Mesodermal cell (in vitro differentiated cells): ENCODE data around the gene PCED1B.
A peak's percentile ranks its signal among the peaks of the same experiment; 100 is the strongest.

Experiments
- H3K27ac ChIP-seq: 2 replicates; pipeline ENCODE4 v1.7.0; 2013; ENCODE audit warnings: mild to moderate bottlenecking, low read depth, low read length, moderate library complexity; ENCODE audit not compliant: severe bottlenecking
- H3K36me3 ChIP-seq: 2 replicates; pipeline ENCODE4 v1.7.1; 2013; ENCODE audit warnings: mild to moderate bottlenecking, low read length, moderate library complexity; ENCODE audit not compliant: control insufficient read depth, insufficient read depth
- H3K4me1 ChIP-seq: one replicate; pipeline ENCODE4 v1.7.1; 2013; ENCODE audit warnings: mild to moderate bottlenecking, low read length; ENCODE audit not compliant: insufficient read depth, control insufficient read depth, poor library complexity, severe bottlenecking
- H3K4me3 ChIP-seq: 2 replicates; pipeline ENCODE4 v1.7.0; 2013; ENCODE audit warnings: low read length, control low read depth, mild to moderate bottlenecking; ENCODE audit not compliant: insufficient read depth, poor library complexity, severe bottlenecking; ENCODE audit errors: extremely low read depth
- H3K9me3 ChIP-seq: 2 replicates; pipeline ENCODE4 v1.7.1; 2013; ENCODE audit warnings: mild to moderate bottlenecking, low read length, moderate library complexity; ENCODE audit not compliant: control insufficient read depth
- WGBS, 2 experiments: methylation state at CpG; one replicate each; pipeline ENCODE4 v1.1.5; 2013; ENCODE audit warnings: missing lambda C conversion rate in 2 of 2; ENCODE audit not compliant: insufficient coverage in 2 of 2; 5-methylcytosine and 5-hydroxymethylcytosine counted together

PCED1B gene

GRCh38 chr12:47149146-47149545 lies 69.7 kb downstream of the PCED1B start:
- H3K4me3 ChIP-seq: no peak overlapping the region
- WGBS, 2 experiments: 42 to 100% methylated on average over 1 to 2 of the region's 3 CpGs
- no peaks in the 10 kb centered on the region for H3K36me3 ChIP-seq
- no peaks in the 10 kb centered on the region for H3K4me1 ChIP-seq
- no peak overlapping the region for H3K27ac ChIP-seq
- H3K9me3 ChIP-seq: no peaks in the 10 kb centered on the region

GRCh38 chr12:47152095-47152494 lies 72.7 kb downstream of the PCED1B start:
- Histone ChIP-seq H3K27ac (no peak overlapping the region), H3K4me3 (no peak overlapping the region), H3K36me3 (no peaks in the 10 kb centered on the region), H3K9me3 (no peaks in the 10 kb centered on the region), H3K4me1 (no peaks in the 10 kb centered on the region)
- no CpG with 5 or more reads among the region's 1 CpG for WGBS, 2 experiments

GRCh38 chr12:47155457-47156166 lies 76.2 kb downstream of the PCED1B start:
- no peak overlapping the region for H3K4me3 ChIP-seq
- H3K36me3 ChIP-seq: no peaks in the 10 kb centered on the region
- WGBS, 2 experiments: 100% methylated on average over 1 of the region's 3 CpGs; no CpG with 5 or more reads in 1 of the 2 experiments
- no peaks in the 10 kb centered on the region for H3K9me3 ChIP-seq
- no peaks in the 10 kb centered on the region for H3K4me1 ChIP-seq
- peak overlapping the region; percentile 55 for H3K27ac ChIP-seq

GRCh38 chr12:47156167-47156736 lies 76.8 kb downstream of the PCED1B start:
- H3K36me3 ChIP-seq: no peaks in the 10 kb centered on the region
- no peak overlapping the region for H3K27ac ChIP-seq
- H3K9me3 ChIP-seq: no peaks in the 10 kb centered on the region
- WGBS, 2 experiments: 50 to 86% methylated on average over 1 to 2 of the region's 2 CpGs
- no peaks in the 10 kb centered on the region for H3K4me1 ChIP-seq
- no peak overlapping the region for H3K4me3 ChIP-seq

GRCh38 chr12:47158792-47159191 lies 79.4 kb downstream of the PCED1B start:
- no peak overlapping the region for H3K27ac ChIP-seq
- H3K36me3 ChIP-seq: no peaks in the 10 kb centered on the region
- H3K4me3 ChIP-seq: no peak overlapping the region
- no peaks in the 10 kb centered on the region for H3K9me3 ChIP-seq
- H3K4me1 ChIP-seq: no peaks in the 10 kb centered on the region
- 100% methylated on average over 1 of the region's 1 CpG; no CpG with 5 or more reads in 1 of the 2 experiments for WGBS, 2 experiments

- H3K36me3 ChIP-seq: no peaks in the 10 kb centered on the region
- no CpG with 5 or more reads among the region's 1 CpG for WGBS, 2 experiments
- H3K27ac ChIP-seq: no peak overlapping the region
- H3K9me3 ChIP-seq: no peaks in the 10 kb centered on the region
- H3K4me1 ChIP-seq: no peaks in the 10 kb centered on the region
- H3K4me3 ChIP-seq: no peak overlapping the region
Observed at GRCh38 chr12:47159348-47159747, 79.9 kb downstream of the PCED1B start.

GRCh38 chr12:47160316-47161244 lies 81.2 kb downstream of the PCED1B start:
- Histone ChIP-seq H3K36me3 (no peaks in the 10 kb centered on the region), H3K4me1 (no peaks in the 10 kb centered on the region), H3K27ac (no peak overlapping the region), H3K4me3 (no peak overlapping the region), H3K9me3 (no peaks in the 10 kb centered on the region)
- WGBS, 2 experiments: 67 to 100% methylated on average over 1 of the region's 2 CpGs

GRCh38 chr12:47164116-47164515 lies 84.7 kb downstream of the PCED1B start:
- H3K4me3 ChIP-seq: no peak overlapping the region
- H3K27ac ChIP-seq: no peak overlapping the region
- no peaks in the 10 kb centered on the region for H3K4me1 ChIP-seq
- H3K9me3 ChIP-seq: no peaks in the 10 kb centered on the region
- no peaks in the 10 kb centered on the region for H3K36me3 ChIP-seq

GRCh38 chr12:47164724-47165439 lies 85.5 kb downstream of the PCED1B start:
- Histone ChIP-seq H3K4me1 (no peaks in the 10 kb centered on the region), H3K9me3 (no peaks in the 10 kb centered on the region), H3K27ac (no peak overlapping the region), H3K36me3 (no peaks in the 10 kb centered on the region), H3K4me3 (no peak overlapping the region)
- WGBS, 2 experiments: 100% methylated on average over 2 of the region's 2 CpGs; no CpG with 5 or more reads in 1 of the 2 experiments

GRCh38 chr12:47165934-47166333 lies 86.5 kb downstream of the PCED1B start:
- Histone ChIP-seq H3K9me3 (no peaks in the 10 kb centered on the region), H3K4me1 (no peaks in the 10 kb centered on the region), H3K4me3 (no peak overlapping the region), H3K27ac (no peak overlapping the region), H3K36me3 (no peaks in the 10 kb centered on the region)
- WGBS, 2 experiments: 70 to 77% methylated on average over 2 to 4 of the region's 5 CpGs
